Testis (tissue), 2 donors: Measurements from ENCODE around the gene SHLD1.

Experiments
- CTCF ChIP-seq, 3 experiments: fragments of 450-650 bp in 2 of 3; fragments of 200-600 bp in 1 of 3; sonication (generic) in 1 of 3; IDR thresholded peaks; one replicate each; pipeline ENCODE4 v1.5.1; 2016 to 2019; ENCODE audit warnings: antibody characterized with exemption in 3 of 3, mild to moderate bottlenecking in 2 of 3, moderate library complexity in 1 of 3
- POLR2A ChIP-seq: fragments of 450-650 bp; IDR thresholded peaks from one replicate; pipeline ENCODE4 v1.6.1; 2017; ENCODE audit warnings: antibody characterized with exemption, mild to moderate bottlenecking, moderate library complexity

- TF ChIP-seq CTCF (IDR thresholded peaks at IDR 0.05) (no peak), POLR2A (no peak)
Observed at GRCh38 chr20:5827098-5827853, 77.1 kb downstream of the SHLD1 start.
